Measurements from ENCODE around the gene FMNL2.
"Not testable (repeated sequence)": the region's sequence is repeated elsewhere in the genome, so short reads cannot be mapped to it uniquely, and the experiment has no call there.

Gene FMNL2

DNA sequence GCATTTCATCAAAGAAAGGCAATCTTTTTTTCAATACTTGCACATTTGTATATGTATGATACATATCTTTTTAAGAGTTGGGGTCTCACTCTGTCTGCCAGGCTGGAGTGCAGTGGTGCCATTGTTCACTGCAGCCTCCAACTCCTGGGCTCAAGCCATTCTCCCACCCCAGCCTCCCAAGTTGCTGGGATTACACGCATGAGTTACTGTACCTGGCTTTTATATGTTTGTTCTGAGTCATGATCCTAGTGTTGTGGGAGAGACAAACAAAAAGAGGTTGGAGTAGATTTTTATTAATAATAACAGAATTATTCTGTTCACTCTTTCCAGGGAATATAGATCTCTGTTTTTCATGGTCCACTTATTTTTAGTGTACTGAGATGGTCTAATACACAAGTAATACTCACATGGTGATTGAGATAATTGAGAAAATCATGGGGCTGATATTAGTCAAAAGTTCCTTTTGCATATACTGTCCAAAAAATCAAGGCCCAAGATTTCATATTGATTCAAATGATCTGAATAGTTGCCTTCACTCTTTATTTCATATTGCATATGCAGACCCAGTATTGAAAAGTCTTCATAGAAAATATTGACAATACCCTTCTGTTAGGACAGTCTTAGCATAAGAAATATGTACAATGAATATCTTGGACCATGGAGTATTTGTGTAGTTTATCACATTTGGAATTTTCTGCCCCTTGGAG is 138.3 kb downstream of the FMNL2 start:
- no peak overlapping the region for H3K9ac ChIP-seq (ENCODE audit: low read depth, low read length)
- no peaks in the 10 kb centered on the region for H3K27me3 ChIP-seq (ENCODE audit: insufficient read depth, low read length, poor library complexity)
- TF ChIP-seq EZH2 (IDR thresholded peaks at IDR 0.05; ENCODE audit: borderline replicate concordance, low read depth, low read length, severe bottlenecking): no peak
- H3K4me3 ChIP-seq (ENCODE audit: low read depth in 1 of 2, low read length in 2 of 2): no peak overlapping the region
- DNase-seq (no peak), ATAC-seq (ENCODE audit: insufficient read depth, low read depth) (no peak)
- H3K9me3 ChIP-seq (ENCODE audit: insufficient read depth, low read length, severe bottlenecking): no peaks in the 10 kb centered on the region
- no peaks in the 10 kb centered on the region for H4K20me1 ChIP-seq (ENCODE audit: insufficient read depth, low read length)
- no peak overlapping the region for H3K27ac ChIP-seq (ENCODE audit: low read length)
- H3K4me1 ChIP-seq (ENCODE audit: insufficient read depth, low read length): no peaks in the 10 kb centered on the region
- H3K79me2 ChIP-seq (ENCODE audit: insufficient read depth, low read length): no peaks in the 10 kb centered on the region
- H3K4me2 ChIP-seq (ENCODE audit: insufficient read depth, low read length): no peak overlapping the region
- H3K36me3 ChIP-seq (ENCODE audit: insufficient read depth, low read length): no peaks in the 10 kb centered on the region
- H2AFZ ChIP-seq (ENCODE audit: low read depth, low read length): no peak overlapping the region

DNA sequence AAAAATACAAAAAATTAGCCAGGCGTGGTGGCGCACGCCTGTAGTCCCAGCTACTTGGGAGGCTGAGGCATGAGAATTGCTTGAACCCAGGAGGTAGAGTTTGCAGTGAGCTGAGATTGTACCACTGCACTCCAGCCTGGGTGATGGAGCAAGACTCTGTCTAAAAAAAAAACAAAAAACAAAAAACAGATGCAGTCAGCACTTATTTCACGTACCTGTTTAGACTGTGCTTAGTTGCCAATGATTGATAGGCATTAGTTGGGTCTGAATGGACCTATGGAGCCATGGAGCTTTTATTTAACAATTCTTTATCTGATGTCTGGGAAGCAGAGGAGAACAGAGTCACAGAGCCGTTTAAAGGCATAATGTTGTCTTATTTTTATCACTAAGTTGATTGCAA is 139.5 kb downstream of the FMNL2 start:
- not testable (repeated sequence) for H3K4me3 ChIP-seq (ENCODE audit: low read depth in 1 of 2, low read length in 2 of 2); H3K27ac ChIP-seq (ENCODE audit: low read length); H3K27me3 ChIP-seq (ENCODE audit: insufficient read depth, low read length, poor library complexity); H2AFZ ChIP-seq (ENCODE audit: low read depth, low read length); H3K4me2 ChIP-seq (ENCODE audit: insufficient read depth, low read length); ATAC-seq (ENCODE audit: insufficient read depth, low read depth); H3K79me2 ChIP-seq (ENCODE audit: insufficient read depth, low read length); H3K9ac ChIP-seq (ENCODE audit: low read depth, low read length); H3K4me1 ChIP-seq (ENCODE audit: insufficient read depth, low read length); DNase-seq; H3K9me3 ChIP-seq (ENCODE audit: insufficient read depth, low read length, severe bottlenecking); H3K36me3 ChIP-seq (ENCODE audit: insufficient read depth, low read length); H4K20me1 ChIP-seq (ENCODE audit: insufficient read depth, low read length)

DNA sequence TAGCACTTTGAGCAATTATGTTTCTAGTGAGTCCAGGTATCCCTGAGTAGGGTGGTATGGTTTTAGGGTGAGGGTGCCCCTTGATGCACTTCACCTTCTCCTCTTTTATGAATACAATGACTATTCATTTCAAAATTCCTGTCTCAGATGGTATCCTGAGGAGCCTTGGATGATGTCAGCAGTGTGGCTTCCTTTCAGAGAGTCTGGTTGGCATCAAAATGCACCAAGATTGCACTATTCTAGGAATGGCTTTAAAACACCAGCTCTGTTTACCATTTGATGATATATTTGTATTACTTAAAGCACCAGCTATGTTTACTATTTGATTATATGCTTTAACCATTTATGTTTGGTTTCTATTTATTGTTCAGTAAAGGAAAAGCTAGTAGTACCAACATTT is 141.0 kb downstream of the FMNL2 start:
- Histone ChIP-seq H3K36me3 (ENCODE audit: insufficient read depth, low read length) (no peaks in the 10 kb centered on the region), H3K4me2 (ENCODE audit: insufficient read depth, low read length) (no peak overlapping the region), H3K9me3 (ENCODE audit: insufficient read depth, low read length, severe bottlenecking) (no peaks in the 10 kb centered on the region), H3K9ac (ENCODE audit: low read depth, low read length) (no peak overlapping the region), H3K4me3 (ENCODE audit: low read depth in 1 of 2, low read length in 2 of 2) (no peak overlapping the region), H2AFZ (ENCODE audit: low read depth, low read length) (no peak overlapping the region), H3K4me1 (ENCODE audit: insufficient read depth, low read length) (no peaks in the 10 kb centered on the region), H3K27me3 (ENCODE audit: insufficient read depth, low read length, poor library complexity) (no peaks in the 10 kb centered on the region), H3K79me2 (ENCODE audit: insufficient read depth, low read length) (no peaks in the 10 kb centered on the region), H3K27ac (ENCODE audit: low read length) (no peak overlapping the region), H4K20me1 (ENCODE audit: insufficient read depth, low read length) (no peaks in the 10 kb centered on the region)
- DNase-seq (no peak), ATAC-seq (ENCODE audit: insufficient read depth, low read depth) (no peak)
- TF ChIP-seq EZH2 (IDR thresholded peaks at IDR 0.05; ENCODE audit: borderline replicate concordance, low read depth, low read length, severe bottlenecking): no peak
- TF ChIP-seq, protein P1, sequence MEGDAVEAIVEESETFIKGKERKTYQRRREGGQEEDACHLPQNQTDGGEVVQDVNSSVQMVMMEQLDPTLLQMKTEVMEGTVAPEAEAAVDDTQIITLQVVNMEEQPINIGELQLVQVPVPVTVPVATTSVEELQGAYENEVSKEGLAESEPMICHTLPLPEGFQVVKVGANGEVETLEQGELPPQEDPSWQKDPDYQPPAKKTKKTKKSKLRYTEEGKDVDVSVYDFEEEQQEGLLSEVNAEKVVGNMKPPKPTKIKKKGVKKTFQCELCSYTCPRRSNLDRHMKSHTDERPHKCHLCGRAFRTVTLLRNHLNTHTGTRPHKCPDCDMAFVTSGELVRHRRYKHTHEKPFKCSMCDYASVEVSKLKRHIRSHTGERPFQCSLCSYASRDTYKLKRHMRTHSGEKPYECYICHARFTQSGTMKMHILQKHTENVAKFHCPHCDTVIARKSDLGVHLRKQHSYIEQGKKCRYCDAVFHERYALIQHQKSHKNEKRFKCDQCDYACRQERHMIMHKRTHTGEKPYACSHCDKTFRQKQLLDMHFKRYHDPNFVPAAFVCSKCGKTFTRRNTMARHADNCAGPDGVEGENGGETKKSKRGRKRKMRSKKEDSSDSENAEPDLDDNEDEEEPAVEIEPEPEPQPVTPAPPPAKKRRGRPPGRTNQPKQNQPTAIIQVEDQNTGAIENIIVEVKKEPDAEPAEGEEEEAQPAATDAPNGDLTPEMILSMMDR (IDR thresholded peaks at IDR 0.05; ENCODE audit: borderline replicate concordance, extremely low read depth, low read length, poor library complexity, severe bottlenecking): no peak

DNA sequence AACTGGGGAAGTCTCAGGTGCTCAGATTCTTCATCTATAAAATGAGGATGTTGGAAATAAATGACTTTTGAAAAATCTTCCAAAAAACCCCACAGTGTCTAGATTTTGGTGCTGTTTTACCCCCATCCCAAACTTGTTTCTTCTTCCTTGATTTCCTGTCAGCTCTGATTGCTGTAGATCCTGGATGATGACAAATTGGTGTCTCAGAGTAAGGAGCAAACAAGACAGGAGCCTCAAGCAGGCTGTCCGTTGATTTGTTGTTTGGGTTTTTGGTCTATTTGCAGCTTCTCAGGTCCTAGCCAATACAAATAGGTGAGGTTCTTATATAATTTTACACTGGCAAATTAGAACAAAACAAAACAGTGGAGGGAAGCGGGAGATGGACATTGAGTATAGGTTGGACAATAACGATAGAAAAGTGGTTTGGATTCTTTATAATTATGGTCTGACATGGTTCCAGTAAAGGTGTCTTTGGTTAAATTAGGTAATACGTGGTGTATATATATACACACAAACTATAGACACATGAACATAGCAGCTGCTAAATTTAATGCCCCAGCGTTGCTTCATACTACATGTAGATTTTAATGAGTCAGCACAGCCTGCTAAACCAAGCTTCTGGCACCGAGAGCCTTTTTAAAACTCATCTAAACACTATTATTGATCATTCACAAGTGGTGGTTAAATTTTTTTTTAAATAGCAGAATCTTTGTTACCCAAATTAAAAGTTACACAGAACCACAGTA is 142.5 kb downstream of the FMNL2 start:
- Histone ChIP-seq H3K27me3 (ENCODE audit: insufficient read depth, low read length, poor library complexity) (no peaks in the 10 kb centered on the region), H3K4me1 (ENCODE audit: insufficient read depth, low read length) (no peaks in the 10 kb centered on the region), H3K36me3 (ENCODE audit: insufficient read depth, low read length) (no peaks in the 10 kb centered on the region), H2AFZ (ENCODE audit: low read depth, low read length) (no peak overlapping the region), H3K9ac (ENCODE audit: low read depth, low read length) (no peak overlapping the region), H3K4me3 (ENCODE audit: low read depth in 1 of 2, low read length in 2 of 2) (no peak overlapping the region), H3K27ac (ENCODE audit: low read length) (no peak overlapping the region), H3K79me2 (ENCODE audit: insufficient read depth, low read length) (no peaks in the 10 kb centered on the region), H3K9me3 (ENCODE audit: insufficient read depth, low read length, severe bottlenecking) (no peaks in the 10 kb centered on the region), H4K20me1 (ENCODE audit: insufficient read depth, low read length) (no peaks in the 10 kb centered on the region), H3K4me2 (ENCODE audit: insufficient read depth, low read length) (no peak overlapping the region)
- DNase-seq (no peak), ATAC-seq (ENCODE audit: insufficient read depth, low read depth) (no peak)
- no peak for TF ChIP-seq EZH2 (IDR thresholded peaks at IDR 0.05; ENCODE audit: borderline replicate concordance, low read depth, low read length, severe bottlenecking)
- TF ChIP-seq, protein P1 (IDR thresholded peaks at IDR 0.05; ENCODE audit: borderline replicate concordance, extremely low read depth, low read length, poor library complexity, severe bottlenecking): no peak
